ENCODE data around the gene STMN1. TPM values are rescaled to one million over a fixed set of nuclear protein-coding genes. Genes with fewer than 3 reads are reported as not detected.

The STMN1 gene
- total RNA-seq, 2 experiments from 2014 or later, result 548 to 626 TPM

- H3K4me3 Mint-ChIP-seq, result no peak overlapping the region
- H3K9me3 Mint-ChIP-seq (ENCODE audit: low read depth), result no peaks in the 10 kb centered on the region
- CTCF ChIA-PET, result interaction anchor here (0.9 to 1.3 kb wide), 2 partner anchors 19 to 121 kb away, joined by 3 read pairs; partner anchors contain the start of gene PAFAH2
- H3K27ac Mint-ChIP-seq, result no peak overlapping the region
- DNase-seq (no peak), ATAC-seq (no peak)
- peaks cover 10% of the 10 kb centered on the region for H3K4me1 Mint-ChIP-seq
- peaks cover 22% of the 10 kb centered on the region for H3K27me3 Mint-ChIP-seq
- H3K36me3 Mint-ChIP-seq, result no peaks in the 10 kb centered on the region
These were observed 29.1 kb downstream of the STMN1 start for GRCh38 chr1:25877155-25877554.

GRCh38 chr1:25876693-25877077, 29.5 kb downstream of the STMN1 start:
- ATAC-seq (no peak), DNase-seq (no peak)
- CTCF ChIA-PET, result interaction anchor here (0.7 to 2.1 kb wide), 4 partner anchors 20 to 490 kb away, joined by 3 to 9 read pairs (median 3); partner anchors contain the start of gene PAFAH2
- no peaks in the 10 kb centered on the region for H3K36me3 Mint-ChIP-seq
- H3K27ac Mint-ChIP-seq, result no peak overlapping the region
- H3K4me3 Mint-ChIP-seq, result no peak overlapping the region
- H3K4me1 Mint-ChIP-seq, result peaks cover 10% of the 10 kb centered on the region
- no peaks in the 10 kb centered on the region for H3K9me3 Mint-ChIP-seq (ENCODE audit: low read depth)
- peaks cover 22% of the 10 kb centered on the region for H3K27me3 Mint-ChIP-seq

GRCh38 chr1:25875856-25876692, 30.1 kb downstream of the STMN1 start:
- DNase-seq (no peak), ATAC-seq (no peak)
- CTCF ChIA-PET, result interaction anchor here (0.7 to 2.2 kb wide), 10 partner anchors 8 to 490 kb away, joined by 3 to 13 read pairs (median 6); partner anchors contain the start of gene PAFAH2
- Mint-ChIP-seq H3K4me1 (peaks cover 10% of the 10 kb centered on the region), H3K27ac (no peak overlapping the region), H3K27me3 (peaks cover 22% of the 10 kb centered on the region), H3K4me3 (peak overlapping the region; percentile 47), H3K9me3 (ENCODE audit: low read depth) (no peaks in the 10 kb centered on the region), H3K36me3 (no peaks in the 10 kb centered on the region)

GRCh38 chr1:25875154-25875855, 30.9 kb downstream of the STMN1 start, which contains the start of gene PAQR7:
Gene PAQR7 (minus strand): TSS chr1:25875708. CDS start chr1:25863839, 11,869 bp downstream.
- Mint-ChIP-seq H3K27me3 (peaks cover 21% of the 10 kb centered on the region), H3K27ac (peak within 1 kb of the TSS; percentile 15), H3K9me3 (ENCODE audit: low read depth) (no peaks in the 10 kb centered on the region), H3K4me3 (peak within 1 kb of the TSS; percentile 79), H3K36me3 (no peaks in the 10 kb centered on the region), H3K4me1 (peaks cover 10% of the 10 kb centered on the region)
- CTCF ChIA-PET, result interaction anchor here (0.8 to 2.2 kb wide), 10 partner anchors 9 to 161 kb away, joined by 3 to 13 read pairs (median 6); partner anchors contain the start of gene PAFAH2
- ATAC-seq (peak; percentile 86), DNase-seq (peak; percentile 72)

- H3K9me3 Mint-ChIP-seq (ENCODE audit: low read depth), result no peaks in the 10 kb centered on the region
- H3K36me3 Mint-ChIP-seq, result no peaks in the 10 kb centered on the region
- DNase-seq (no peak), ATAC-seq (no peak)
- H3K4me1 Mint-ChIP-seq, result peaks cover 10% of the 10 kb centered on the region
- CTCF ChIA-PET, result interaction anchor here (1.0 to 2.2 kb wide), 9 partner anchors 13 to 161 kb away, joined by 3 to 13 read pairs (median 6); partner anchors contain the start of gene PAFAH2
- H3K27ac Mint-ChIP-seq, result peak overlapping the region; percentile 15
- H3K27me3 Mint-ChIP-seq, result peaks cover 19% of the 10 kb centered on the region
- peak overlapping the region; percentile 79 for H3K4me3 Mint-ChIP-seq
These were observed 31.5 kb downstream of the STMN1 start for GRCh38 chr1:25874635-25875153.

- CTCF ChIA-PET, result interaction anchor here (1.9 to 2.2 kb wide), 2 partner anchors 21 to 162 kb away, joined by 10 to 13 read pairs; no protein-coding TSS in a partner anchor
- H3K27ac Mint-ChIP-seq, result no peak overlapping the region
- no peaks in the 10 kb centered on the region for H3K9me3 Mint-ChIP-seq (ENCODE audit: low read depth)
- no peak overlapping the region for H3K4me3 Mint-ChIP-seq
- H3K36me3 Mint-ChIP-seq, result no peaks in the 10 kb centered on the region
- H3K27me3 Mint-ChIP-seq, result peaks cover 19% of the 10 kb centered on the region
- DNase-seq (no peak), ATAC-seq (no peak)
- peaks cover 10% of the 10 kb centered on the region for H3K4me1 Mint-ChIP-seq
These were observed 32.0 kb downstream of the STMN1 start for GRCh38 chr1:25874209-25874608.

- peaks cover 10% of the 10 kb centered on the region for H3K4me1 Mint-ChIP-seq
- H3K4me3 Mint-ChIP-seq, result no peak overlapping the region
- H3K27ac Mint-ChIP-seq, result no peak overlapping the region
- CTCF ChIA-PET, result no interaction called here
- no peaks in the 10 kb centered on the region for H3K36me3 Mint-ChIP-seq
- ATAC-seq (no peak), DNase-seq (no peak)
- no peaks in the 10 kb centered on the region for H3K9me3 Mint-ChIP-seq (ENCODE audit: low read depth)
- H3K27me3 Mint-ChIP-seq, result peaks cover 19% of the 10 kb centered on the region
These were observed 33.1 kb downstream of the STMN1 start for GRCh38 chr1:25873120-25873519.

- Mint-ChIP-seq H3K27me3 (peaks cover 15% of the 10 kb centered on the region), H3K4me3 (no peak overlapping the region), H3K27ac (no peak overlapping the region), H3K36me3 (no peaks in the 10 kb centered on the region), H3K9me3 (ENCODE audit: low read depth) (no peaks in the 10 kb centered on the region), H3K4me1 (peaks cover 10% of the 10 kb centered on the region)
- no peak for ATAC-seq
- CTCF ChIA-PET, result no interaction called here
- no peak for DNase-seq
These were observed 33.5 kb downstream of the STMN1 start for GRCh38 chr1:25872713-25873112.

GRCh38 chr1:25871704-25872494, 34.3 kb downstream of the STMN1 start:
- H3K4me3 Mint-ChIP-seq, result no peak overlapping the region
- no peaks in the 10 kb centered on the region for H3K36me3 Mint-ChIP-seq

GRCh38 chr1:25871086-25871703, 35.0 kb downstream of the STMN1 start:
- Mint-ChIP-seq H3K27me3 (peaks cover 3% of the 10 kb centered on the region), H3K9me3 (ENCODE audit: low read depth) (no peaks in the 10 kb centered on the region), H3K36me3 (no peaks in the 10 kb centered on the region), H3K27ac (no peak overlapping the region), H3K4me3 (no peak overlapping the region), H3K4me1 (peaks cover 7% of the 10 kb centered on the region)
- CTCF ChIA-PET, result interaction anchor here (0.6 kb wide), 1 partner anchor 71 kb away, joined by 4 read pairs; no protein-coding TSS in a partner anchor
- ATAC-seq (no peak), DNase-seq (no peak)

More at GRCh38 chr1:25871704-25872494, 34.3 kb downstream of the STMN1 start:
- Mint-ChIP-seq H3K9me3 (ENCODE audit: low read depth) (no peaks in the 10 kb centered on the region), H3K4me1 (peaks cover 10% of the 10 kb centered on the region), H3K27me3 (peaks cover 10% of the 10 kb centered on the region), H3K27ac (no peak overlapping the region)
- DNase-seq (no peak), ATAC-seq (no peak)
- CTCF ChIA-PET, result no interaction called here

- no peak for DNase-seq
- no peak for ATAC-seq
- H3K9me3 Mint-ChIP-seq (ENCODE audit: low read depth), result no peaks in the 10 kb centered on the region
- peaks cover 4% of the 10 kb centered on the region for H3K4me1 Mint-ChIP-seq
- H3K27me3 Mint-ChIP-seq, result no peaks in the 10 kb centered on the region
- H3K36me3 Mint-ChIP-seq, result no peaks in the 10 kb centered on the region
- CTCF ChIA-PET, result interaction anchor here (0.6 kb wide), 1 partner anchor 71 kb away, joined by 4 read pairs; no protein-coding TSS in a partner anchor
- no peak overlapping the region for H3K27ac Mint-ChIP-seq
- H3K4me3 Mint-ChIP-seq, result no peak overlapping the region
These were observed 35.6 kb downstream of the STMN1 start for GRCh38 chr1:25870614-25871013.

GRCh38 chr1:25869909-25870606, 36.2 kb downstream of the STMN1 start:
- ATAC-seq (peak; percentile 20), DNase-seq (no peak)
- H3K36me3 Mint-ChIP-seq, result no peaks in the 10 kb centered on the region
- no peak overlapping the region for H3K27ac Mint-ChIP-seq
- H3K9me3 Mint-ChIP-seq (ENCODE audit: low read depth), result no peaks in the 10 kb centered on the region
- H3K4me1 Mint-ChIP-seq, result peaks cover 4% of the 10 kb centered on the region
- no peaks in the 10 kb centered on the region for H3K27me3 Mint-ChIP-seq
- no peak overlapping the region for H3K4me3 Mint-ChIP-seq
- CTCF ChIA-PET, result interaction anchor here (1.6 kb wide), 1 partner anchor 13 kb away, joined by 3 read pairs; no protein-coding TSS in a partner anchor

Measured in activated CD8-positive, alpha-beta memory T cell treated with anti-CD3 and anti-CD28 coated beads, Interleukin-2, amount 10 ng/mL, durations not matched to agents 7 days and 5 days (primary cell).